Left lung (tissue), 10 donors: ENCODE data around the gene OLFM2. TPM values are rescaled to one million over a fixed set of nuclear protein-coding genes. Genes with fewer than 3 reads are reported as not detected.

Experiments
- ATAC-seq: fragments of 200-7000 bp; cut with Tn5 transposase; one replicate; pipeline ENCODE4 v1.9.1; 2020; ENCODE audit warnings: moderate library complexity
- DNase-seq, 4 donors: peaks; one replicate each; pipeline ENCODE4 v3.0.0-alpha.2; 2013 to 2020
- H3K27ac ChIP-seq, 2 donors: fragments of 200-600 bp; sonication (generic) in 1 of 2; one replicate each; pipeline versions ENCODE4 v1.5.0 to v1.8.0; 2020 to 2021
- H3K27me3 ChIP-seq, 2 donors: fragments of 200-600 bp; sonication (generic) in 1 of 2; one replicate each; pipeline versions ENCODE4 v1.5.0 to v1.8.0; 2020 to 2021
- H3K36me3 ChIP-seq, 2 donors: fragments of 200-600 bp; sonication (generic) in 1 of 2; one replicate each; pipeline versions ENCODE4 v1.5.0 to v1.8.0; 2020 to 2021
- H3K4me1 ChIP-seq, 2 donors: fragments of 200-600 bp; one replicate each; pipeline ENCODE4 v1.8.0; 2021
- H3K4me3 ChIP-seq, 2 donors: fragments of 200-600 bp; sonication (generic) in 1 of 2; one replicate each; pipeline versions ENCODE4 v1.5.0 to v1.8.0; 2020 to 2021; ENCODE audit warnings: mild to moderate bottlenecking in 1 of 2
- H3K9me3 ChIP-seq, 2 donors: fragments of 200-600 bp; sonication (generic) in 1 of 2; one replicate each; pipeline versions ENCODE4 v1.5.0 to v1.8.0; 2020 to 2021
- intact Hi-C, 2 donors: fragments of 100-400 bp; cut with DNase I; formaldehyde crosslinking; loops; one replicate each; pipeline versions ENCODE4 v1.11.2 to v1.14.2; 2022
- polyA plus RNA-seq, 6 donors: library from polyadenylated mRNA; unstranded; fragments of 120-200 nt; gene quantifications; one replicate each; pipeline ENCODE4 v1.2.1, GENCODE V29; 2013; ENCODE audit not compliant: insufficient read length in 6 of 6
- total RNA-seq, 2 donors: library from RNA; stranded (reverse); fragmentation: NEBNext Ultra II Directional; extraction: Animal tissue kit (Norgen Biotek cat#: 25700); gene quantifications; one replicate each; pipeline ENCODE4 v1.2.1, GENCODE V29; 2021
- TF ChIP-seq, protein P1 (sequence below), 2 donors: fragments of 200-600 bp; sonication (generic) in 1 of 2; IDR thresholded peaks; one replicate each; pipeline versions ENCODE4 v1.5.0 to v1.8.0; 2021; ENCODE audit warnings: antibody characterized with exemption in 2 of 2
- donor health status: DM: no; HTN: yes; CAD: no.
- donor health status: DM: no; HTN: no; CAD: no.

Gene OLFM2
- total and polyA plus RNA-seq, 8 donors: 7.6 to 33.9 (median 27.8) TPM

GRCh38 chr19:9811139-9811538, 125.2 kb downstream of the OLFM2 start:
- H3K36me3 ChIP-seq: peaks cover 0 to 84% of the 10 kb centered on the region in 2 donors
- H3K4me3 ChIP-seq: no peak overlapping the region
- no peaks in the 10 kb centered on the region for H3K27me3 ChIP-seq
- ATAC-seq (no peak), DNase-seq (no peak)
- TF ChIP-seq, protein P1, sequence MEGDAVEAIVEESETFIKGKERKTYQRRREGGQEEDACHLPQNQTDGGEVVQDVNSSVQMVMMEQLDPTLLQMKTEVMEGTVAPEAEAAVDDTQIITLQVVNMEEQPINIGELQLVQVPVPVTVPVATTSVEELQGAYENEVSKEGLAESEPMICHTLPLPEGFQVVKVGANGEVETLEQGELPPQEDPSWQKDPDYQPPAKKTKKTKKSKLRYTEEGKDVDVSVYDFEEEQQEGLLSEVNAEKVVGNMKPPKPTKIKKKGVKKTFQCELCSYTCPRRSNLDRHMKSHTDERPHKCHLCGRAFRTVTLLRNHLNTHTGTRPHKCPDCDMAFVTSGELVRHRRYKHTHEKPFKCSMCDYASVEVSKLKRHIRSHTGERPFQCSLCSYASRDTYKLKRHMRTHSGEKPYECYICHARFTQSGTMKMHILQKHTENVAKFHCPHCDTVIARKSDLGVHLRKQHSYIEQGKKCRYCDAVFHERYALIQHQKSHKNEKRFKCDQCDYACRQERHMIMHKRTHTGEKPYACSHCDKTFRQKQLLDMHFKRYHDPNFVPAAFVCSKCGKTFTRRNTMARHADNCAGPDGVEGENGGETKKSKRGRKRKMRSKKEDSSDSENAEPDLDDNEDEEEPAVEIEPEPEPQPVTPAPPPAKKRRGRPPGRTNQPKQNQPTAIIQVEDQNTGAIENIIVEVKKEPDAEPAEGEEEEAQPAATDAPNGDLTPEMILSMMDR (IDR thresholded peaks at IDR 0.05): no peak
- H3K9me3 ChIP-seq: peaks cover 0 to 7% of the 10 kb centered on the region in 2 donors
- H3K27ac ChIP-seq: no peak overlapping the region
- no peaks in the 10 kb centered on the region for H3K4me1 ChIP-seq
- intact Hi-C loops: no loop called here

DNA sequence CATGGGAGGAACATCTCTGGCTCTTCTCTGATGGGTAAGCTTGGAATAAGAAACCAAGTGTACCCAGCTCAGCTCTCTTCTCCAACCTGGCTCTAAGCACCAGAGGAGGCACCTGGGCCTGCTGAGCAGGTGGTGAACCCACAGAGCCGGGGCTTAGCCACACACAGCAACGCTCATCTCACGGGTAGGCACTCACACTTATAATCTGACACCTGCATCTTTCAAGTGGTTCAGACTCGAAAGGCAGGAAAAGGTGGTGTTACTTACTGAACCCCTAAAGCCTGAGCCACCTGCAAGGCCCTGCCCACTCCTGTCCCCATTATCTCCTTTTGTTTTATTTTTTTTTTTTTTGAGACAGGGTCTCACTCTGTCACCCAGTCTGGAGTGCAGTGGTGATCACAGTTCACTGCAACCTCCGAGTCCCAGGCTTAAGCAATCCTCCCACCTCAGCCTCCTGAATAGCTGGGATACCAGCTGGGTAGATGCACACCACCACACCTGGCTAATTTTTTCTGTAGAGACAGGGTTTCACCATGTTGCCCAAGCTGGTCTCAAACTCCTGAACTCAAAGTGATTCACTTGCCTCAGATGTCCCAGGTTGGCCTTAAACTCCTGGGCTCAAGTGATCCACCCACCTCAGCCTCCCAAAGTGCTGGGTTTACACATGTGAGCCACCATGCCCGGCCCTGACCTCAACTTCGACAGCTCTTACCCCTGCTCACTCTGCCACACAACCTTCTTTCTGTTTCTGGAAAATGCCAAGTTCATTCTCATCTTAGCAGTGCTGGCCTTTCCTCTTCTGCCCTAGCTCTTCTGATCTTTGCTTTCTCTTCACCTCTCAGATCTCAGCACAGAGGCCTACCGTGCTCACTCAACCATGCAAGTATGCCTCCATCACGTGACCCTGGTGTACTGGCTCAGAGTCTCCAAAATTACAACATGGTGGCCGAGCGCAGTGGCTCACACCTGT, 127.2 kb downstream of the OLFM2 start:
- no peak for ATAC-seq
- no peak for DNase-seq
- Histone ChIP-seq H3K4me3 (no peak overlapping the region), H3K9me3 (no peaks in the 10 kb centered on the region), H3K36me3 (peaks cover 0 to 82% of the 10 kb centered on the region in 2 donors), H3K27me3 (no peaks in the 10 kb centered on the region), H3K27ac (no peak overlapping the region), H3K4me1 (no peaks in the 10 kb centered on the region)
- intact Hi-C loops: no loop called here
- TF ChIP-seq, protein P1 (IDR thresholded peaks at IDR 0.05): no peak

DNA sequence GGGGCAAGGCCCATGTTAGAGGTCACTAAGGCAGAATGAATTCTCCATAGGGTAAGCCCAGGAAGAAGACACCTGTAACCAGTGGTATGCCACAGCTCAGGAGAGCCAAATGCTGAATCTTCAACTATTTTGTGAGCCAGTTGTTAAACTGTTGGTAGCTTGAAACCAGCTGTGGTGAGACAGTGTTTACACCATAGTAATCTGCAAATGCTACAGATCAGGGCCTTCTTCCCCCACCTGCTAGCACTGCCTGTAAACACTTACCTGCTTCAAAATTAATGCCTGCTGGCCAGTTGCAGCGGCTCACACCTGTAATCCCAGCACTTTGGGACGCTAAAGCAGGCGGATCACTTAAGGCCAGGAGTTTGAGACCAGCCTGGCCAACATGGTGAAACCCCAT, 129.5 kb downstream of the OLFM2 start:
- TF ChIP-seq, protein P1 (IDR thresholded peaks at IDR 0.05): no peak
- H3K36me3 ChIP-seq: peaks cover 0 to 65% of the 10 kb centered on the region in 2 donors
- no peak for ATAC-seq

More for the DNA sequence above, 129.5 kb downstream of the OLFM2 start:
- Histone ChIP-seq H3K9me3 (no peaks in the 10 kb centered on the region), H3K27ac (no peak overlapping the region), H3K4me3 (no peak overlapping the region), H3K27me3 (no peaks in the 10 kb centered on the region), H3K4me1 (no peaks in the 10 kb centered on the region)
- no peak for DNase-seq
- intact Hi-C loops: no loop called here

Other genes starting within 250 kb of the OLFM2 start
- gene ZNF846, start 167.8 kb downstream of the OLFM2 start, total RNA-seq: 10 to 100 TPM; 13.2 to 13.3 TPM
- 10 to 100 TPM; 32.2 to 46.2 (median 39.5) TPM for gene ZNF846, start 167.8 kb downstream of the OLFM2 start, polyA plus RNA-seq
- gene FBXL12, start 117.4 kb downstream of the OLFM2 start, total RNA-seq: 10 to 100 TPM; 22.3 to 23.5 TPM
- 10 to 100 TPM; 32.3 to 40.5 (median 35.6) TPM for gene FBXL12, start 117.4 kb downstream of the OLFM2 start, polyA plus RNA-seq
- gene UBL5, start 108.6 kb downstream of the OLFM2 start, total RNA-seq: 100 to 1,000 TPM; 260 to 301 TPM
- 100 to 1,000 TPM; 220 to 251 (median 235) TPM for gene UBL5, start 108.6 kb downstream of the OLFM2 start, polyA plus RNA-seq
- 10 to 100 TPM; 57.5 to 67.2 TPM for gene PIN1, start 101.2 kb downstream of the OLFM2 start, total RNA-seq
- gene PIN1, start 101.2 kb downstream of the OLFM2 start, polyA plus RNA-seq: 10 to 100 TPM; 43.1 to 62.6 (median 52.6) TPM
- gene COL5A3, start 74.0 kb upstream of the OLFM2 start, total RNA-seq: 10 to 100 TPM; 15.9 to 21.9 TPM
- gene COL5A3, start 74.0 kb upstream of the OLFM2 start, polyA plus RNA-seq: 1 to 10 TPM; 4.5 to 8.0 (median 5.4) TPM
- not detected for gene RDH8, start 77.0 kb upstream of the OLFM2 start, total RNA-seq
- gene RDH8, start 77.0 kb upstream of the OLFM2 start, polyA plus RNA-seq: not detected
- 10 to 100 TPM; 30.9 to 38.8 TPM for gene SHFL, start 149.8 kb upstream of the OLFM2 start, total RNA-seq
- 10 to 100 TPM; 28.8 to 41.6 (median 35.8) TPM for gene SHFL, start 149.8 kb upstream of the OLFM2 start, polyA plus RNA-seq
- gene ANGPTL6, start 166.2 kb upstream of the OLFM2 start, total RNA-seq: under 1 TPM; 0.38 to 0.68 TPM
- 1 to 10 TPM; 1.4 to 3.1 (median 2.1) TPM for gene ANGPTL6, start 166.2 kb upstream of the OLFM2 start, polyA plus RNA-seq
- 10 to 100 TPM; 23.4 to 49.8 TPM for gene PPAN, start 169.8 kb upstream of the OLFM2 start, total RNA-seq
- gene PPAN, start 169.8 kb upstream of the OLFM2 start, polyA plus RNA-seq: 10 to 100 TPM; 22.6 to 36.3 (median 28.5) TPM
- 10 to 100 TPM in 1 of 2 donors, 1 to 10 TPM in 1; 8.4 to 24.4 TPM for gene P2RY11, start 175.2 kb upstream of the OLFM2 start, total RNA-seq
- 10 to 100 TPM in 5 of 6 donors, 1 to 10 TPM in 1; 9.3 to 15.8 (median 12.9) TPM for gene P2RY11, start 175.2 kb upstream of the OLFM2 start, polyA plus RNA-seq
- 100 to 1,000 TPM; 162 to 166 TPM for gene EIF3G, start 183.4 kb upstream of the OLFM2 start, total RNA-seq
- 100 to 1,000 TPM; 180 to 208 (median 191) TPM for gene EIF3G, start 183.4 kb upstream of the OLFM2 start, polyA plus RNA-seq